ENCODE data around the gene CASTOR1.

The CASTOR1 gene

GRCh38 chr22:30318799-30319419, 29.6 kb upstream of the CASTOR1 start:
- no peak for DNase-seq

DNA sequence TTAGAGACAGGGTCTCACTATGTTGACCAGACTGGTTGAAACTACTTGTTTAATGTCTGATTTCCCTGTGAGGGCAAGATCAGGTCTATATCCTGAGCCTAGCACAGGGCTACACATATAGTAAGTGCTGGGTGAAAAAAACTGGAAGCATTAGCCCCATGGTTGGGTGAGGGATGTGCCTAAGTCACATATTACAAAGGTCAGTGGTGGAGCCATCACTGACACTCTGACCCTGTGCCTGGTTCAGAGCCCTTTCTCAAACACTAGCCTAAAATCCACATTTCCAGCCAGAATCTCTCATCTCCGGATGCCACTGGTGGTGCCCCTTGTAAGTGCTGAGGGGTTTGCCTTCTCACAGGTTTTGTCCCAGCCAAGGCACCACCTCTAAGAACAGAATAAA, 28.5 kb upstream of the CASTOR1 start:
- DNase-seq, result no peak

DNA sequence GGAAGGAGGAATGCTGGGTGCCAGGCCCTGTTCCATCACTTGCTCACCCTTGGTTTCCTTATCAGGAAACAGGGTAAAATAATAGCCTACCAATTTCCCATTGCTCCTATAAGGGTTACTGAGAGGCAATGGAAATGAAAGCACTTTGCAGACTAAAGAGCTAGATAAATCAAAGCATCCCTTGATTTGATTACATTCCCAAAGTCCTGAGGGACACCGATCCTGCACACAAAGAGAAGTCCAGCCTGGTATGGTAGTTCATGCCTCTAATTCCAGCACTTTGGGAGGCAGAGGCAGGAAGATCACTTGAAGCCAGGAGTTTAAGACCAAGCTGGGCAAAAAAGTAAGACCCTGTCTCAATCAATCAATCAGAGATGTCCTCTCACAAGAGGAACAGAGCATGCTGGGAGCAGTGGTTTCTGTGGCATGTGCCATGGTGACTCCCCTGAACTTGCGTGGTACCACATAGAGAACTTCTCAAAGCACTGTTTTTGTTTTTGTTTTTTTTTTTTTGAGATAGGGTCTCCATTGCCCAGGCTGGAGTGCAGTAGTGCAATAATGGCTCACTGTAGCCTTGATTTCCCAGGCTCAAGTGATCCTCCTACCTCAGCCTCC, 26.8 kb upstream of the CASTOR1 start:
- no peak for DNase-seq

- DNase-seq, result no peak
Observed at GRCh38 chr22:30314915-30315314, 25.6 kb upstream of the CASTOR1 start.

DNA sequence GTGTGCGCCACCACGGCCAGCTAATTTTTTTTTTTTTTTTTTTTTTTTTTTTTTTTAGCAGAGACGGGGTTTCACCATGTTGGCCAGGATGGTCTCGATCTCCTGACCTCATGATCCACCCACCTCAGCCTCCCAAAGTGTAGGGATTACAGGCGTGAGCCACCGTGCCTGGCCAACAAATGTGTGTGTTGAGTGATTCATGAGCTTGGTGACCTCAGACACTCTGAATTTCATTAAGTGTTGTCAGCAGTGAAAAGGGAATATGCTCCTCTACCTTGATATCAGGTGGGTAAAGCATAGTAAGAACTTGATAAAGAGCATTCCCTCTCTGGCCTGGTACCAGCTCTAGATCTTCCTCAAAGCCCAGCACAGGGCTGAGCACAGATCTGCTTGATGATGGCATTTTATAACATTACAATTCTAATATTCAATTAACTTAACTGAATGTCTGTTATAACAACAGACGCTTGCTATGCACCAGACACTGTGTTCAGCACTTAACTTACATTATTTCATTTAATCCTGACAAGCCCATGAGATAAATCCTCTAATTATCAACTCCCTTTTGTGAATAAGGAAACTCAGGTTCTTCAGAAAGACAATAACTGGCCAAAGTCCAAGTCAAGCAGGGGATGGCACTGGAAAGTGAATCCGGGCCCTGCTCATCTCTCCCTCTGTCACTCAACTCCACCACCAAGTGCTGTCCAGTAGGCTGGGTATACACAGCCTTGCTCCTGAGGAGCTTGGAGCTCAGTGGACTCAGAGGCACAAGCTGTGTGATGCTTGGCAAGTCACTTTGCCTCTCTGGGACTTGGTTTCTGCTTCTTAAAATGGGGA, 24.4 kb upstream of the CASTOR1 start:
- DNase-seq, result no peak

GRCh38 chr22:30312053-30312452, 22.7 kb upstream of the CASTOR1 start:
- DNase-seq, result no peak

DNA sequence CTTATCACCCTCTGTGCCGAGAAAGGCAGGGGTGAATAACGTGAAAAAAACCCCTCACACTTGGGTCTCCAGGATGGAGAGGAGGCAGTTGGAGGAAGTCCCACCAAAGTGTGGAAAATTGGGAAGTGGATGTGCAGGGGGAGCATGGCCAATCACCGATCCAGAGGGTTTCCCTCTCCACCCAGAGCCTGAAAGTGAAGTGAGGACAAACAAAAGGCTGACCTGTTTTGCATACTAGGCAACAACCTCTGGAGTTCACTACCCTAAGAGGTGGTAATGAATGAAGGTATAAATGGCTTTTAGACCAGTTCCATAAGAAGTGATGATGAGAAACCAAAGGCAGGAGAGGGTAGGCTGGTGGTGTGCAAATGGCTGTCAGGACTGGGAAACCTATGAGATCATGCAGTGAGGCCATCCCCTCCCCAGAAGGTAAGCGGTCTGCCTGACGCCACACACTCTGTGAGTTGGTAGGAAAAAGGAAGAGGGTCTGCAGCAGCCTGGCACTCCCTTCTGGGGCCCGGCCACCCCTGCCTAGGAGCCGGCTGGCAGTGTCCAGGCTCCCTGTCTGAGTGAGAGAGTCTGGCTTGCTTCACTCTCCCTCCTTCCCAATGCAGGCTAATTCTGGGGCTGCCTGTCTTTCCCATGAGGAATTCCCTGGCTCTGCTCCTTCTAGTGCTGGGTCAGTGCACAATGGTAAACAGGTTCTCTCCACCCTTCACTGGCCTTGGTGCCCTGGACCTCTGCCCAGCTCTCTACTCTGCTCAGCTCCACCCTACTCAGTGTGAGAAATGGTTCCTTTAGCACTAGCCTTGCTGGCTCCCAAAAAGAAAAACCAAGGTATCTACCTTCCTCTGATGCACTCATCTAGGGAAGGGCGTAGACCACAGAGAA, 21.8 kb upstream of the CASTOR1 start:
- no peak for DNase-seq

- peak in 1 of 2 experiments; percentile 3 for DNase-seq
Observed at GRCh38 chr22:30309951-30310741, 20.8 kb upstream of the CASTOR1 start.

- no peak for DNase-seq
Observed at GRCh38 chr22:30308518-30309230, 19.4 kb upstream of the CASTOR1 start.

DNA sequence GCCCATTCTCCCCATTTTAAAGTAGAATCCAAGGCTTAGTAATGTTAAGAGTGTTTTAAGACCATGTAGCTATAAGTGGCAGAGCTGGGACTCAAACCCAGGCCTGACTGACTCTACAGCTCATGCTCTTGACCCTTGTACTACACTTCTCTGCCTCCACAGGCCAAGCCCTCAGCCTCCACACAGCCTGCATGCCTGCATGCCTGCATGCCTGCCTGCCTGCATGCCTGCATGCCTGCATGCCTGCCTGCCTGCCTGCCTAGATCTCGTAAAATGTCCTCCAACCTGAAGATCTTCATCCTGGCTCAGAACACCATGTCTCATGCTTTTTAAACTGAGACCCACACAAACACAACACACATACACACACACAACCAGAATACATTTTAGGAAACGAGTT, 18.8 kb upstream of the CASTOR1 start:
- DNase-seq, result no peak

DNA sequence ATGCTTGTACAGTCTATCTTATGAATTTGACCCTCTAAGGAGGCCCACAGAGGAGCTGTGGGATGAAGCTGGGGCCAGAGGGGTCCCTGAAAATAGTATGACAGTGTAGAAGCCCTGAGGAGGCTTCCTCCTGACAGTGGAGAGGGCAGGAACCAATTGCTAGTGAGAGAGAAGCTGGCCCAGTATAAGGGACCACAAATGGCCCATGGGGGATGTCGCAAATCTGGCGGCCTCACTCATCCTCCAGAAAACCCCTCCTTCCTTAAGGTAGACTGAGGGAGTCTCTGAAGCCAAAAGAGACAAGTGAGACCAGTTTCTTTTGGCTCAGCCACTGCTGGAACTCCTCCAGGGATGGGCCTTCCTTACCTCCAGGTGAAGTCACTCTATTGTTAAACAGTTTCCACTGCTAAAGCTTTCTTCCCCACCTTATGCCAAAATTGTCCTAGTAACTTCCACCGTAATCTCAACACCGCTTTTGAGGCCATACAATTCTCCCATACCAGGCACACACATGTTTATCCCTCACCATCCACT, 17.8 kb upstream of the CASTOR1 start:
- no peak for DNase-seq

DNA sequence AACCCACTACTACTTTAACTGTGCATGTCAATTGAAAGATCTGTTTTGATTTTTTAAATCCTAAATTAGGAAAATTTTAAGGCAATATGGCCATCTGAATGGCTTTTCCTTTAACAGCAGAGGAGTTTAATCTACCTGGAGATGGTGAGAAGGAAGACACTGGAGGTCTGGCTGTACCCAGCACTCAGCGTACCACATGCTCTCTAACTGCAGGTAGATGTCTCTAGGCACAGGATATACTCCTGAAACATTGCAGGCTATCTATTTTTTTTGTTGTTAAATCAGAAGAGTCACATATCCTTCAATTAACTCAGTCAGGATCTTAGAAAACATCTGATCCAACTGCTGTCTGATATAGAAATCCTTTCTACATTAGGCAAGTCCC, 17.3 kb upstream of the CASTOR1 start:
- DNase-seq, result no peak

GRCh38 chr22:30305906-30306626, 16.8 kb upstream of the CASTOR1 start:
- DNase-seq, result no peak

DNA sequence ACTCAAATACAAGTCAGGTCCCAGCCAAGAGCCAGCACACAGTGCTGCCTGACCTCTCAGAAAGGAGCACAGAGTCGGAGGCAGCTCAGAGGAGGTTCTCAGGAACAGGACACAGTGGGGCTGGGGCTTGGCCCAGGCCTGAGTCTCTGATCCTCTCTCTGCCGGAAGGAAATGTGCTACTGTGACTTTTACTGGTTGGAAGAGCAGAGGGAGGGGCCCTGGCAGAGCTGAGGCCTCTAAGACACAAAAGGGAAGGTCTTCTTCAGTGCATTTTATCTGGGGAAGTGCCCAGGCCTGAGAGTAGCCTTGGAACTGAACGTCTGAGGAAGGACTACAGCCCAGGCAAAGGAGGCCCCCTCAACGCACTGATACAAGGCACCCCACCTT, 16.2 kb upstream of the CASTOR1 start:
- DNase-seq, result no peak

DNA sequence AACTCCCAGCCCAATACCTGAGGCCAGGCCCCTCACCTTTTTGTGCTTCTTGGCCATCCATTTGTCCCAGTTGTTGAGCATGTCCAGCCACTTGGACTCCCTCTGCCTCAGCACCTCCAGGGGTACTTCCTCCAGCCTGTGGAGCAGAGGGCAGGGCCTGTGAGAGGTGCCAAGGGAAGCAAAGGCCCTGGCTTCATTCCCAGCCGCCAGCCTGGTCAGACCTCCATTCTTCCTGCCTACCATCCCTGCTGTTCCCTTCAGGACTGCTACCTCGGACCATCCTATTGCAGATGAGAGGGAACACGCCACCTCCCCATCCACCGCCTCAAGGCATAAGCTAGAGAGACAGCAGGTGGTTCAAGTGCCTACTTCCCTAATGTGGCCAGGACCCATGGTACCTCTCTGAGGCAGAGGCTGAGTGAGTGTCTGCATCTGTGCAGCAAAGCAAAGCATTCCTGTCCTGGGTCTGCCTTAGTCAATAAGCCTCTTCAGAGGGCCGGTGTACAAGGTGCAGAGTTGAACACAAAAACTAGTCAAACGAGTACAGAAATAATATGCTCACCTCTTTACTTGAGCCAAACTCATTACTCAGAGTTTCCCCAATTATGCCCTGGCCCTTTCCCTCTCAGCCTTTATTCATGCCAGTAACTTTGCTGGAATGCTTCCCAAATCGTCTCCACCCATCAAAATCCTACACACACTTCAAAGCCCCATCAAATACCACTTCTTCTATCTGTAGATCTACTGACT, 15.4 kb upstream of the CASTOR1 start:
- no peak for DNase-seq

GRCh38 chr22:30302810-30303138, 13.5 kb upstream of the CASTOR1 start:
- DNase-seq, result no peak

- no peak for DNase-seq
Observed at GRCh38 chr22:30301995-30302809, 12.9 kb upstream of the CASTOR1 start.

DNA sequence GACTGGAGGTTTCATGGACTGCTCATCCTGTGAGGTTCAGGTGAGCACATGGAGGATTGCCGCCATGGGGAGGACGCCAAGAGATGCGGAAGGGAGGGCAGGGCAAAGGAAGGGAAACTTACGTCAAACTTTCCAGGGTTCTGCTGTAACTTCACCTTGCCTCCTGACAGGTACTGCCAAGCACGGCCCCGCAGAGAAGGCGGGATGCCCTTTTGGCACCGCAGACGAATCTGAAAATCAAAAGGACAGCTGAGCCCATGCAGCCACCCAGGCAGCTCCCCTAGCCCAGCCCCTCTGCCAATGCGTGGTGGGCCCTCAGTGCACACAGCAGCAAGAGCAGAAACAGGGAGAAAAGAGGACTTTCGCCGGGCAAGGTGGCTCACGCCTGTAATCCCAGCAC, 10.0 kb upstream of the CASTOR1 start:
- DNase-seq, result no peak

Data from NCI-H2081 (cell line).